Measurements from ENCODE around the gene MLX.
"Not testable (repeated sequence)": the region's sequence is repeated elsewhere in the genome, so short reads cannot be mapped to it uniquely, and the experiment has no call there.

Gene MLX

DNA sequence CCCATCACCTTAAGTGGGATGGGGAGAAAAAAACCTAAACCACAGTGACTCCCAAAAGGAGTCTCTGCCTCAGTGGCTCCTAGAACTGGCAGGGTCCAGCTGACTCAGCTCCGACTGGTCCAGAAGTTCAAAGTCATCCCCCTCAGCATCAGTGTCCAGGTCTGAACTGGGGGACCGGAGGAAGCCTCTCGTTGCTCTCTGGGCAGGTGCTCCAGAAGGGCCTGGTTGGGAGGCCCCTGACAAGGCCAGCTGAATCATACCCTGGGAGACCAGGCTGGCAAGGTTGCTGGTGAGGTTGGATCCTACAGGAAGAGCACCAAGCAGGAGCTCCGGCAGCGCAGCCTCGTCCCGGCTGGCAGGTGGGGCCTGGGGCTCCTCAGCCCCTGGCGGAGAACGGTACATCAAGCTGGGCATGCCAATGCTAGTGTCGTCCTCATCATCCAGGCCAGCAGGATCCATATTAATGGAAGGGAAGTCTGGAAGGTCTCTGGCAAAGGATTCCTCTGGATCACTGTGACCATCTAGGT is 14.9 kb downstream of the MLX start:
- no peak for DNase-seq

GRCh38 chr17:42584880-42585279 is 18.0 kb downstream of the MLX start:
- DNase-seq, result no peak

DNA sequence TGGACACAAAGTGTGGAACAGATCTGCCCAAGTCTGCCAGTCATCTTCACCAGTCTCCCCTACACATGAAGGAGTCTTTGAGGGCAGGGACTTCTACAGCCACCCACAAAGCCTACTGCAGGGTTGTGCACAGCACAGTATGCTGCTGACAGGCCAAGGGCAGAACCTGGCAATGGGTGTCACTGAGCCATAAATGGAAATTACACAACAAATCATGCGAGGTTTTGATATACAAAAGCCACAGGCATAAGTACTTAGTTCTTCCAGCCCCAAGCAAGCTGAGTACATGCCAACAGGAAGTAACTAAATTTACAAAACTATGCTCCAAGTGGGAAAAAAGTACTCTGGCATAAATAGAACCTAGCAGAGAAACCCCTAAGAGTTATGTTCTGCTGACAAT is 18.5 kb downstream of the MLX start:
- DNase-seq, result no peak

DNA sequence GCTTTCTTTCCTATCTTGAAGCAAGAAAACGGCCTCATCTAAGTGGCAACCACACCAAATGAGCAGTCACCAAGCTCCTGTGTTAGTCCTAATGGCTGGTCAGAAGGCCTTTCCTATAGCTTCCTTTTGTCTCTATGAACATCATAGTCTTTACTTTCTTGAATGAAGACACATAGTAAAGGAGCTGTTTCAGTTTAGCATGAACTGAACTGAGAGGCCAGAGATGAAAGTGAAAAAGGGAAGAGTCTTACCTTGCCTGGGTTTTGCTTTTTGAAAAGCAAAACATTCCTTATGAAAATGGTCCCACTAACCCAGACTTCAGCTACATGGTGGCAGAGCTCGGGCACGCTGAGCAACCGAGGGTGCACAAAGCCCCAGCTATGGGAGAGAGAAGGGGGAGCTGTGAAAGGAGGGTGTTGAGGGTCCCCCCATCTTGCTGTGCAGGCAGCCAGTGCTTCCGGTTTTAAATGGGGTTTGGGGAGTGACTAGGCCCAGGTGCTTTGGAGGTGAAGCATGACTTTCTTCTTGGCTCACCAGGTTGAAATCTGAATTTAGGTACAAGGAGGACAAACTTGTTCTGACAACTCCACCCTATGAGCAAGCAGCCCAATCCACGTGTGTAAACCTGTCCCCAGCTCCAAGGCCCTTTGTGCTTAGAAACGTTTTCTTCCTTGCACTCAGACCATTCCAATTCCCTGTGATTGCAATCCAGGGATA is 19.8 kb downstream of the MLX start:
- DNase-seq, result no peak

DNA sequence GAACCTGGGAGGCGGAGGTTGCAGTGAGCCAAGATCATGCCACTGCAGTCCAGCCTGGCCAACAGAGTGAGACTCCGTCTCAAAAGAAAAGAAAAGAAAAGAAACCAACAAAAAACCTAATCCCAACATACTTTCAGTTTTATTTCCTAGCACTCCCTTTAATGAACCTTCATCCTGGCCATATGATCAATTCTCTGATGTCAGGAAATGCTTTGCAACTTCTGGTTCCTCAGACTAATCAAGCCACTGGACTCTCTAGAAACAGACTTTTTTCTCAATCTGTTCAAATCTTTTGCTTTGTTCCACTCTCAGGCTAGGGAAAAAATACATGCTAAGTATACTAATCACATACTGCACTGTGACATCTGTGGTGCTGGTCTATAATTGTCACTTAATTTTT is 24.0 kb downstream of the MLX start:
- no peak for DNase-seq

DNA sequence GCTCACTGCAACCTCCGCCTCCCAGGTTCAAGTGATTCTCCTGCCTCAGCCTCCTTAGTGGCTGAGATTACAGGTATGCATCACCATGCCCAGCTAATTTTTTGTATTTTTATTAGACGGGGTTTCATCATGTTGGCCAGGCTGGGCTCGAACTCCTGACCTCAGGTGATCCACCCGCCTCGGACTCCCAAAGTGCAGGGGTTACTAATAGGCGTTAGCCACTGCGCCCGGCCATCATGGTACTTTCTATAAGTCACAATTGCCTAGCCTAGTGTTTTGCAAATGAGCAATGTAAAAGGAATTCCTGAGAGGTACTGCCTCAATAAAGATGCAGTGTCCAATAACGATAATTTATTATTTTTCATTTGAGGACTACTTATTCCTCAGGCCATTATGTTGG is 24.5 kb downstream of the MLX start:
- DNase-seq, result no peak

GRCh38 chr17:42596386-42596785 is 29.5 kb downstream of the MLX start:
- no peak for DNase-seq

DNA sequence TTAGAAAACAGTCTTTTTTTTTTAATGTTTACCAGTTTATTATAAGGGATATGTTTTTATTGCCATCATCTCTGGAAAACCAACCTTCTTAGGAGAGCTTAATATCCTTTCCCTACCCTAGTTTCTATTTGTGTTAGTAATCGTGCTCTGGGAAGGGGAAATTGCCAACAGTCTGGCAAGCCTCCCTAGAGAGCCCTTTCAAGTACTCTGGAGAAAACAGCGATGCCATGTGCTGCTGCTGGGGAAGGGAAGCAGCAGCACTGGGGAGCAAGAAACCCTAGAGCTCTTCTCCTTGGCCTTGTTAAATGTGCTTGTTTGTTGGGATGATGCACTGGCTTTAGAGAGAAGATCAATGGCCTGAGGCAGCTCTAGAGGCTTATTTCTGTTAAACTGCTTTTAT is 32.0 kb downstream of the MLX start:
- DNase-seq, result no peak

DNA sequence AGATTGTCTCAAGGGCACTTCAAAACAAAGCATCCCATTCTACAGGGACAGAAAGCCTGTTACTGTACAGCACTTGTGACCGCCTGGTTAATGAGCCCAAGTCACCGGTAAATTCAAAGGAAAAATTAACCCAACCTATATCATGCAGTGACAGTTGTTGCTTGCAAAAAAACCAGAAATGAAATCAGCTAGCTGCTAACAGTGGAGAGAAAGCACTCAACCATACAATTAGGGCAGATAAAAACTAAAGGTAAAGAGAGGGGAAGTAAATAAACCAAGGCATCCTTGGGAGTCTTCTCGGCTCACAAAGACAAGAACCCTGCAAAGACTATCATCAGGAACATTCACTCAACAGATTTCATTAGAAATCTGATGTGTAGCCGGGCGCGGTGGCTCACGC is 36.4 kb downstream of the MLX start:
- DNase-seq, result no peak

GRCh38 chr17:42607769-42608168 is 40.9 kb downstream of the MLX start:
- no peak for DNase-seq

GRCh38 chr17:42608305-42609181 is 41.6 kb downstream of the MLX start:
- no peak for DNase-seq

- peak; percentile 100 for DNase-seq
Measured at GRCh38 chr17:42609182-42609813, 42.4 kb downstream of the MLX start, which contains the start of the genes RETREG3 and TUBG1. RETREG3 (minus strand) TSS chr17:42609374; CDS start chr17:42609324, 50 bp downstream. TUBG1 (plus strand) TSS chr17:42609683; CDS start chr17:42609738, 55 bp downstream.

GRCh38 chr17:42609814-42610801 is 43.2 kb downstream of the MLX start:
- not testable (repeated sequence) for DNase-seq

GRCh38 chr17:42612013-42612412 is 45.1 kb downstream of the MLX start:
- no peak for DNase-seq

DNA sequence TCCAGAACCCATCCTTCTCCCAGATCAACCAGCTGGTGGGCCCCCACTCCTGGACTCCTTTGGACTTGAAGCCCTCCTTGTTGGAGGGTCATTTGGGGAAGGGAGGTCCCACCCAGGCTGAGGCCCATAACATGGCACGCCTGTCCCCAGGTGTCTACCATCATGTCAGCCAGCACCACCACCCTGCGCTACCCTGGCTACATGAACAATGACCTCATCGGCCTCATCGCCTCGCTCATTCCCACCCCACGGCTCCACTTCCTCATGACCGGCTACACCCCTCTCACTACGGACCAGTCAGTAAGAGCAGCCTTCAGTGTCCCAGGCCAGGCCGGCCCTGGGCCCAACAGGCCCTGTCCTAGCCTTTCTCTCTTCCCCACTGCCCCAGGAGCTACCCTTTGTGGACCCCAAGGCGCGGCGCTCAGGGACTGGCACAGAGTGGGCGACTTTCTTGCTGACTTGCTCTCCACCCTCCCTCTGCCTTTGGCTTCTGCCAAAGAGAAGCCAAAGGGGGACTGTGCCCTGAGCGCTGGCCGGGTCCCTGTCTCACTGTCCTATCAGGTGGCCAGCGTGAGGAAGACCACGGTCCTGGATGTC is 46.9 kb downstream of the MLX start:
- no peak for DNase-seq

DNA sequence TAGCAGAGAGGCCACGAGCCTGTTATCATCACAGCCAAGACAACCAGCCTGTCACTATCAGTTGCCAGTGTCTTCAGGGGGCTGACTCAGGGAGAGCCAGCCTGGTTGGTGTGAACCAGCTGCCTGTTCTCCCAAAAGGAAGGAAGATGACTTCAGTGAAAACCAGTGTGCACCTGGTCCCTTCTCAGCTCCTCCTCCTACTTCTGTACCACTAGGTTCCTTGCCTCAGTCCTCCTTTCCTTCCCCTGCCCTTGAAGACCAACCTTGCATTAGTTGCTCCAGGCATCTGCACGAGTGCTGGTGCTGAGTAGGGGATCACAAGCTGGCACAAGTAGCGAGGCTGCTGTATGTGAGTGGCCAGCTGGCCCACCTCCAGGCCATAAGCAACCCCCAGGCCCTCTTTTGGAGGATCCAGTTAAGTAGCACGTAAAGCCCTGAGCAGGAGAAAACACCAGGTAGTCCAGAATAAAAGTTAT is 51.1 kb downstream of the MLX start:
- DNase-seq, result no peak

- DNase-seq, result peak; percentile 89
Measured at GRCh38 chr17:42618442-42619150, 51.7 kb downstream of the MLX start.

DNA sequence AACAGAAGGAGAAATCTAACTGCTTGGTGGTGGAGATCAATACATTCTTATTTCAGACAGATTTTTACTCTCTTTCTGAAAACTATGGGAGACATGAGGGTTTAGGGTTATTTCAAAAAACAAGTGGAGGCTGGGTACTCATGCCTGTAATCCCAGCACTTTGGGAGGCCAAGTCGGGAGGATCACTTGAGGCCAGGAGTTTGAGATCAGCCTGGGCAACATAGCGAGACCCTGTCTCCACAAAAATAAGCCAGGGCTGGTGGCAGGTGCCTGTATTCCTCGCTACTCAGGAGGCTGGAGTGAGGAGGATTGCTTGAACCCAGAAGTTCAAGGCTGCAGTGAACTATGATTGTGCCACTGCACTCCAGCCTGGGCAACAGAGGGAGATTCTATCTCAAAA is 55.1 kb downstream of the MLX start:
- DNase-seq, result not testable (repeated sequence)

Data from islet precursor cell (in vitro differentiated cells).